Epithelial cell of proximal tubule (primary cell): Measurements from ENCODE around the gene UBE2O. TPM values are rescaled to one million over a fixed set of nuclear protein-coding genes. Genes with fewer than 3 reads are reported as not detected.
A peak's percentile ranks its signal among the peaks of the same experiment; 100 is the strongest.

Experiments used
- DNase-seq: peaks from one replicate; pipeline ENCODE4 v3.0.0-alpha.2; 2011; ENCODE audit warnings: low read depth
- H3K4me3 ChIP-seq: 2 replicates; pipeline ENCODE4 v1.5.1; 2011; ENCODE audit warnings: low read depth, mild to moderate bottlenecking, low read length
- CTCF ChIP-seq: conservative IDR thresholded peaks from 2 replicates; pipeline ENCODE4 v1.5.1; 2012; ENCODE audit warnings: low read depth, mild to moderate bottlenecking, low read length
- total RNA-seq: library from RNA; depleted of rRNA; stranded (reverse); fragments of >200 nt; gene quantifications from 2 replicates; pipeline ENCODE4 v1.2.3, GENCODE V29; 2015

The UBE2O gene
- total RNA-seq, result 15.6 and 23.6 TPM in 2 replicates

GRCh38 chr17:76452660-76453430, at the start of gene UBE2O:
Gene UBE2O, minus strand, starts transcription at chr17:76453152. Its CDS starts 11 bp downstream, at chr17:76453141.
- peak; percentile 25 for TF ChIP-seq CTCF
- H3K4me3 ChIP-seq, result peak within 1 kb of the TSS; percentile 88
- DNase-seq, result no peak

GRCh38 chr17:76501827-76502307, 48.9 kb upstream of the UBE2O start:
- peak overlapping the region; percentile 95 for H3K4me3 ChIP-seq
- no peak for TF ChIP-seq CTCF
- DNase-seq, result no peak

GRCh38 chr17:76501018-76501826, 48.3 kb upstream of the UBE2O start, which contains the start of gene RHBDF2:
Gene RHBDF2, minus strand, starts transcription at chr17:76501423. Its CDS starts 19,899 bp downstream, at chr17:76481524.
- TF ChIP-seq CTCF, result no peak
- no peak for DNase-seq
- peak within 1 kb of the TSS; percentile 95 for H3K4me3 ChIP-seq

DNA sequence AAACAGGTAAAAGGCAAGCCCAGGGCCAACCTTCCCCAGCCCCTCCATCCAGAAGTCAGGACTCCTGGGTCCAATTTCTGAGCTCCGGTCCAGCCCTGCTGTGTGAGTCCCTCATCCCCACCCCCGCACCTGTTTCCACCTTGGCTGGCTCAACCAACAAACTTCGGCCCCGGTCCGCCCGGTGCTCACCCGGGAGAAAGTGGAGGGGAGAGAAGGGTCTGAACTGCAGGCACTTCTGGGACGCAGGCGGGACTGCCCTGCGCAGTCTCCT, 47.7 kb upstream of the UBE2O start:
- no peak for TF ChIP-seq CTCF
- DNase-seq, result no peak
- H3K4me3 ChIP-seq, result peak overlapping the region; percentile 95

GRCh38 chr17:76500074-76500746, 47.3 kb upstream of the UBE2O start:
- peak overlapping the region; percentile 95 for H3K4me3 ChIP-seq
- no peak for TF ChIP-seq CTCF
- DNase-seq, result no peak

DNA sequence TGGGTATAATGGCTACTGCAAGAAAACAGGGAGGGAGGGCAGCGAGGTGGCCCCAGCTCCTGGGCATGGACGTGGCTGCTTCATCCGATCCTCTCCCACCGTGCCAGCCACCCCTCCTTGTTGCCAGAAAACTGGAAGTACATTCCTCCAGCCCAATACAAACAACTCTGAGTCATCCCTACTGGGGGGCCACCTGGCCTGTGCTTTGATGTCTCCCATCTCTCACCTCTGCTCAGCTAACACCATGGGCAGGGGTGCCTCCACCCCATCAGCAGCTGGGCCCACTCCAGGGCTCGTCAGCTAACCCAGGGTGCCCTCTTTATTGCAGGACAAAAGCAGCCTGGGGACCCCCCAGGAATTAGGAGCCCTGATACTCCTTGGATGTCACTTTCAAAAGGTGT, 46.3 kb upstream of the UBE2O start:
- no peak for DNase-seq
- peak overlapping the region; percentile 95 for H3K4me3 ChIP-seq
- TF ChIP-seq CTCF, result no peak
